Progenitor cell of endocrine pancreas (in vitro differentiated cells): ENCODE data around the gene PTPRA. TPM values are rescaled to one million over a fixed set of nuclear protein-coding genes. Genes with fewer than 3 reads are reported as not detected.
"Not testable (repeated sequence)": the region's sequence is repeated elsewhere in the genome, so short reads cannot be mapped to it uniquely, and the experiment has no call there.

Experiments
- DNase-seq: peaks from one replicate; pipeline ENCODE4 v3.0.0; 2021; ENCODE audit warnings: low spot score; ENCODE audit not compliant: unreplicated experiment
- H3K27ac Mint-ChIP-seq: 2 replicates; pipeline ENCODE4 v1.8.0; 2021; ENCODE audit warnings: mild to moderate bottlenecking, moderate library complexity, mixed read lengths
- H3K27me3 Mint-ChIP-seq: 2 replicates; pipeline ENCODE4 v1.8.0; 2021; ENCODE audit warnings: mixed read lengths
- H3K36me3 Mint-ChIP-seq: 2 replicates; pipeline ENCODE4 v1.8.0; 2022; ENCODE audit warnings: mixed read lengths; ENCODE audit not compliant: insufficient read depth
- H3K4me1 Mint-ChIP-seq: 2 replicates; pipeline ENCODE4 v1.8.0; 2021; ENCODE audit warnings: low read depth, mixed read lengths
- H3K4me3 Mint-ChIP-seq: 2 replicates; pipeline ENCODE4 v1.8.0; 2021; ENCODE audit warnings: low read depth, mild to moderate bottlenecking, moderate library complexity, mixed read lengths
- H3K9me3 Mint-ChIP-seq: 2 replicates; pipeline ENCODE4 v1.8.0; 2021; ENCODE audit warnings: low read depth, mixed read lengths
- CTCF ChIP-seq: fragments of 200-600 bp; sonication (generic); IDR thresholded peaks from one replicate; pipeline ENCODE4 v1.5.0; 2021; ENCODE audit warnings: antibody characterized with exemption, mild to moderate bottlenecking; ENCODE audit not compliant: unreplicated experiment
- total RNA-seq: library from RNA; stranded (reverse); gene quantifications from 2 replicates; pipeline ENCODE4 v1.2.1, GENCODE V29; 2021

The PTPRA gene
- total RNA-seq, 1 donor from 2014 or later, result 73.2 TPM

GRCh38 chr20:2889797-2890196 lies 16.5 kb downstream of the PTPRA start:
- Mint-ChIP-seq H3K4me3 (no peak overlapping the region), H3K9me3 (peaks cover 4% of the 10 kb centered on the region), H3K4me1 (peaks cover 3% of the 10 kb centered on the region), H3K36me3 (peaks cover 4% of the 10 kb centered on the region), H3K27ac (no peak overlapping the region), H3K27me3 (no peaks in the 10 kb centered on the region)
- no peak for DNase-seq
- no peak for TF ChIP-seq CTCF

- TF ChIP-seq CTCF, result no peak
- Mint-ChIP-seq H3K27ac (no peak overlapping the region), H3K4me1 (peaks cover 3% of the 10 kb centered on the region)
Measured at GRCh38 chr20:2890742-2891141, 17.5 kb downstream of the PTPRA start.

GRCh38 chr20:2891343-2891742 lies 18.1 kb downstream of the PTPRA start:
- Mint-ChIP-seq H3K27me3 (no peaks in the 10 kb centered on the region), H3K4me1 (peaks cover 3% of the 10 kb centered on the region)
- TF ChIP-seq CTCF, result no peak

More at GRCh38 chr20:2890742-2891141, 17.5 kb downstream of the PTPRA start:
- no peak for DNase-seq
- H3K9me3 Mint-ChIP-seq, result peaks cover 6% of the 10 kb centered on the region
- no peak overlapping the region for H3K4me3 Mint-ChIP-seq
- H3K27me3 Mint-ChIP-seq, result no peaks in the 10 kb centered on the region
- peaks cover 6% of the 10 kb centered on the region for H3K36me3 Mint-ChIP-seq

GRCh38 chr20:2892376-2892775 lies 19.1 kb downstream of the PTPRA start:
- no peak for TF ChIP-seq CTCF
- no peak for DNase-seq
- H3K27ac Mint-ChIP-seq, result no peak overlapping the region
- peaks cover 13% of the 10 kb centered on the region for H3K9me3 Mint-ChIP-seq
- peaks cover 14% of the 10 kb centered on the region for H3K36me3 Mint-ChIP-seq
- H3K4me1 Mint-ChIP-seq, result no peaks in the 10 kb centered on the region
- H3K27me3 Mint-ChIP-seq, result no peaks in the 10 kb centered on the region
- no peak overlapping the region for H3K4me3 Mint-ChIP-seq

More at GRCh38 chr20:2891343-2891742, 18.1 kb downstream of the PTPRA start:
- Mint-ChIP-seq H3K36me3 (peaks cover 8% of the 10 kb centered on the region), H3K9me3 (peaks cover 7% of the 10 kb centered on the region), H3K4me3 (no peak overlapping the region), H3K27ac (no peak overlapping the region)
- DNase-seq, result no peak

- TF ChIP-seq CTCF, result no peak
- Mint-ChIP-seq H3K9me3 (peaks cover 13% of the 10 kb centered on the region), H3K4me1 (no peaks in the 10 kb centered on the region), H3K27me3 (no peaks in the 10 kb centered on the region), H3K4me3 (no peak overlapping the region), H3K36me3 (peaks cover 16% of the 10 kb centered on the region), H3K27ac (no peak overlapping the region)
- no peak for DNase-seq
Measured at GRCh38 chr20:2894221-2894620, 20.9 kb downstream of the PTPRA start.

GRCh38 chr20:2895154-2895553 lies 21.9 kb downstream of the PTPRA start:
- not testable (repeated sequence) for H3K27ac Mint-ChIP-seq, H3K4me3 Mint-ChIP-seq, DNase-seq, H3K4me1 Mint-ChIP-seq, H3K27me3 Mint-ChIP-seq
- H3K9me3 Mint-ChIP-seq, result peaks cover 13% of the 10 kb centered on the region
- H3K36me3 Mint-ChIP-seq, result peaks cover 16% of the 10 kb centered on the region
